GM21576 (cell line): ENCODE results near the gene CDCA5.

Experiments
- ATAC-seq: cut with Tn5 transposase; IDR thresholded peaks from one replicate; pipeline ENCODE4 v1.9.1; 2021; ENCODE audit warnings: mild to moderate bottlenecking, moderate library complexity; ENCODE audit not compliant: unreplicated experiment

Gene CDCA5

GRCh38 chr11:65107751-65108468 lies 24.1 kb upstream of the CDCA5 start:
- ATAC-seq = no peak

DNA sequence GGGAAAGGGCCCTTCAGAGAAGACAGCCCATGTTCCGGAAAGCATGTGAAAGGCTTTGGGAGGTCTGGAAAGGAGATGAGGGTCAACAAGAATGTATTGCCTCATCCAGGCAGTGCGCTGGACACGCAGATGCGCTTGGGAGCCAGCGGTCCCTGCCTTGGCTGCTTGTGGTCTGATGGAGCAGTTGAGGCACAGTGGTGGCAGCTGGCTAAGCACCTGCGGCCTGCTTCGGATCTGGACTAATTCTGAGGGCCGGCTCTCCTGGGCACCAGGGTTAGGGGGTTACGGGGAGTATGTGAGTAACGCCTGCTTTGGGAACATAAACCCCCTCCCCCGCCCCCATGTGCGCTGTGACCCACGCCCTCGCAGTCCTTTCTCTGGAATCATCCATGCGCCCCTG lies 23.2 kb upstream of the CDCA5 start:
- no peak for ATAC-seq

DNA sequence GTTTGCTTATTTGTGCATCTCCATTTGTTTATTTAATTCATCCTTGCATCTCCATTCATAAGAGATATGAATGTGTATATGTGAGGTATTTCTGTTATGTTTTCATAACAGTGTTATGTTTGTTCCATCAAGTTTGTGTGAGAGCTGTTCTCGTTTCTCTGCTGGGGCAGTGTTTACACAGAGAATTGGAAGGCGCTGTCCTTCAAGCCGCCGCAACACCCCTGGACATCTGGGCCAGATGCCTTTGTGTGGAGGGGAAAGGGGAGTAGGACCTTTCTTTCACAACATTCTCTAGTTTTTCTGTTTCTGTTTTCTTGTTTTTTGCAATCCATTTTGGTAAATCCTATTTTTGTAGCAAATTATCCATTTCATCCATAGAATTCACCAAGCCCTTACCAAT lies 20.8 kb upstream of the CDCA5 start:
- no peak for ATAC-seq

GRCh38 chr11:65103476-65103875 lies 19.6 kb upstream of the CDCA5 start:
- ATAC-seq = no peak

GRCh38 chr11:65102142-65103095 lies 18.6 kb upstream of the CDCA5 start:
- no peak for ATAC-seq

DNA sequence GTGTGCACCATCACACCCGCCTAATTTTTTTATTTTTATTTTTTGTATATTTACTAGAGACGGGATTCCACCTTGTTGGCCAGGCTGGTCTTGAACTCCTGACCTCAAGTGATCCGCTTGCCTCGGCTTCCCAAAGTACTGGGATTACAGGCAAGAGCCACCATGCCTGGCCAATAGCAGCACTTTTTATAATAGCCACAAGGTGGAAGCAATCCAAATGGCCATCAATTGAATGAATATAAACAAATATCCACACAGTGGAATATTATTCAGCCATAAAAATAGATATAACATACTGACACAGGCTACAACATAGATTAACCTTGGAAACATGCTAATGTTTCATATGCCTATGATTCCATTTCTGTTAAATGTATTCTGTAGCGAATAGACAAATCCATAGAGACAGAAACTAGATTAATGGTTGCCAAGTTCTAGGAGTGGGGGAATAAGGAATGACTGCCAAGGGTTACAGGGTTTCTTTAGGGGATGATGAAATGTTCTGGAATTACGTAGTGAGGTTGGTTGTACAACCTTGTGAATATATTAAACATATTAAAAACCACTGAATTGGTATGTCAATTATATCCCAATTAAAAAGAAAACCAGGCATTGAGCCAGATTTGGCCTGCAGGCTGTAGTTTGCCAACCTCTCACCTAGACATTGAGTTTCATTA lies 17.0 kb upstream of the CDCA5 start:
- no peak for ATAC-seq

DNA sequence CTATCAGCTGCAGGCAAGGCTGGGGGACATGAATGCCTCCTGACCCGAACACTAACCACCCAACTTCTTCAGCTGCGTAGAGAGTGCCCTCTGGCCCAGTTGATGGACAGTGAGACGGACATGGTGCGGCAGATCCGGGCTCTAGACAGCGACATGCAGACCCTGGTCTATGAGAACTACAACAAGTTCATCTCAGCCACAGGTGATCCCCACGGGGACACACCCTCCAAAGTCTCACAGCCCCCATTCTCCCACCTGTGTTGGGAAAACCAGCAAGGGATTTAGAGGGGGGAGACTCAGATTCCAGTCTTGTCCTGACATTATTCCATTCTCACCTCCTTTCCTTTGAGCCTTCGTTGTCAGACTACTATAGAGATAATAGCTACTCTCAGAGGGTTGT lies 13.1 kb upstream of the CDCA5 start:
- ATAC-seq = no peak

- peak; percentile 80 for ATAC-seq
These were observed 12.3 kb upstream of the CDCA5 start, which contains the start of gene VPS51 for GRCh38 chr11:65095974-65096806. Gene VPS51 (plus strand): TSS chr11:65096214. CDS start chr11:65096251, 37 bp downstream.

DNA sequence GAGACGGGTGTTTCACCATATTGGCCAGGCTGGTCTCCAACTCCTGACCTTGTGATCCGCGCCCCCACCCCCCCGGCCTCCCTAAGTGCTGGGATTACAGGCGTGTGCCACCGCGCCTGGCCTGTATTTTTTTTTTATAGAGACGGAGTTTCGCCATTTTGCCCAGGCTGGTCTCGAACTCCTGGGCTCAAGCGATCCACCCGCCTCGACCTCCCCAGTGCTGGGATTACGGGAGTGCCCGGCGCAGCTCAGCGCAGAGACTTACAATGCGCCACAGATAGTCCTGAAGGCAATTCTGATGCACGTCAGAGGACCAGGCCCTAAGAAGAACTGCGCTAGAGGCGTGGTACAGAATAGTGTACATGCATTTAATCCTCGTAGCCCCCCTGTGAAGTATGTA lies 11.6 kb upstream of the CDCA5 start:
- no peak for ATAC-seq

- no peak for ATAC-seq
These were observed 6.8 kb upstream of the CDCA5 start for GRCh38 chr11:65090628-65091027.

- ATAC-seq = no peak
These were observed 5.8 kb upstream of the CDCA5 start for GRCh38 chr11:65089621-65090020.

- ATAC-seq = no peak
These were observed 4.0 kb upstream of the CDCA5 start for GRCh38 chr11:65087827-65088226.

- no peak for ATAC-seq
These were observed 3.4 kb upstream of the CDCA5 start for GRCh38 chr11:65087216-65087615.

- ATAC-seq = no peak
These were observed 3.0 kb upstream of the CDCA5 start for GRCh38 chr11:65086809-65087208.

DNA sequence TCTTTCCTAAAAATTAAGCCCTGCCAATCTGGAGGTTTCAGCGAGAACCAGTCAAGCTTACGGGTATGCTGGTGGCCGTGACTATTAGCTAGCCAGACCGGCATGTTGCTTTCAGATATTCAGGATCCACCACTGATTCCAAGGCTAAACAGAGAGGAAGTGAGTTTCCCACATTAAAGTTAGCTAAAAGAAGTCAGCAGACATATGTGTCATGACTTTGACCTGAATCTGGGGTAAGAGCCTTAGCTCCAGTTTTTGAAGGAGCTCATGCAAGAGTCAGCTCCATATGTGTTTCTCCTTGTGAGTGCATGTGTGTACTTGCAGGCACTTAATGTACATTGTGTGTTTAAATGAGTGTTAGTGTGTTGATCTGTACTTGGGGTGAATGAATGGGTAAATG lies 1.6 kb upstream of the CDCA5 start:
- ATAC-seq = no peak

GRCh38 chr11:65084598-65085375 lies 947 bp upstream of the CDCA5 start:
- ATAC-seq = no peak

GRCh38 chr11:65083134-65083833 lies 556 bp downstream of the CDCA5 start:
- peak; percentile 11 for ATAC-seq

GRCh38 chr11:65078786-65079342 lies 5.0 kb downstream of the CDCA5 start:
- ATAC-seq = no peak

- no peak for ATAC-seq
These were observed 5.7 kb downstream of the CDCA5 start for GRCh38 chr11:65078151-65078550.
